ENCODE results near the gene SLIT3.

Gene SLIT3

DNA sequence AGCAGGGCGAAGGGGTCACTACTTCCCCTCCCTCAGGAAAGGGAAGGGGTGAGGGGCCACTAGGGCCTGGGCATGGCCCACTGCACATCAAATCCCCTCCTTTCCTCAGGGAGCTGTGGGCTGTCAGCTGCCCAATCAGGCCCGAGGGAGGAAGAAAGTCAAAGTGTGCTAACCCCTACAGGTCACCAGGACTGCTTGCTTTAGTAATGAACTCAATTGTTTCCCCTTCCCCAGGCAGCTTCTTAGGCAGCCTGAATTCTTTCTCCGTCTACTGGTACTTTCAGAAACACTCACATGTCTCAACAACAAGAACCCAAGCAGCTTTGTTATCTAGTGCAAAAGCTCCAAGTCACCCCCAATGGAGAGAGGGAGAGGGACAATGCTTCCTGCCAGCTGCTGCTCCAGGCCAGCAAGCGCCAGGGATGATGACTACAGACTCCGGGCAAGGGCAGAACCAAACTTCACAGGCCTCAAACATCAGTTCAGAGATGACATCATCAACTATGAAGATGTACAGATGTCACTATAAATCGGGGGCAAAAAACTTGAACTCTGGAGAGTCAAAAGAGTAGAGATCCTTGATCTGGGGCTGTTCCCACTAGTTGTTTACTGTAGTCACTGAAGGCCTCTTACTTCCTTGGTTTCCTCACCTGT is 100.7 kb downstream of the SLIT3 start:
- Histone ChIP-seq H3K9me3 (ENCODE audit: control insufficient read depth in 2 of 2, low read length in 2 of 2) (peaks cover 3 to 5% of the 10 kb centered on the region in 2 donors), H3K27me3 (ENCODE audit: control insufficient read depth in 1 of 2, insufficient read depth in 2 of 2, low read length in 2 of 2) (no peaks in the 10 kb centered on the region), H3K4me1 (ENCODE audit: control insufficient read depth, insufficient read depth, low read length) (peaks cover 4% of the 10 kb centered on the region), H3K9ac (ENCODE audit: low read length in 2 of 2) (no peak overlapping the region), H3K4me3 (ENCODE audit: low read length in 2 of 2) (no peak overlapping the region), H3K36me3 (ENCODE audit: control insufficient read depth in 2 of 2, insufficient read depth in 2 of 2, low read length in 2 of 2) (no peaks in the 10 kb centered on the region), H3K27ac (ENCODE audit: low read length) (no peak overlapping the region)

DNA sequence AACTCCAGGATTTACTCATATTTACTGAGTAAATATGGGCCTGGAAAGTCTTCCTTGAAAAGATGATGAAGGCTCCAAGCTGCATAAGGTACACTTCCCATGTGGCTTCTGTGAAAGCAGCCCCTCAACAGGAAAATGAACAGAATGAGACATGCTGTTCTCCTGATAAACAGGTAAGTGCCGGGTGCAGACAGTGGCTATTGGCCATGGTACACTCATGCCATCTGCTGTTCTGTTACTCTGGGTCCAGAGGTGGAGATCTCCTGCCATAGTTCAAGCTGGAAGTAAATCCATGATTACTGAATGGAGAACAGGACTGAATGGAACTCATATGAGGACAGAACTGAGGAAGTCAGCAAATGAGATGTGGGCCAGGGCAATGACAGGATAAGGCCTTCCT is 103.6 kb downstream of the SLIT3 start:
- H3K4me3 ChIP-seq (ENCODE audit: low read length in 2 of 2): no peak overlapping the region
- peaks cover 3 to 5% of the 10 kb centered on the region in 2 donors for H3K9me3 ChIP-seq (ENCODE audit: control insufficient read depth in 2 of 2, low read length in 2 of 2)
- no peak overlapping the region for H3K9ac ChIP-seq (ENCODE audit: low read length in 2 of 2)
- H3K27ac ChIP-seq (ENCODE audit: low read length): no peak overlapping the region
- H3K36me3 ChIP-seq (ENCODE audit: control insufficient read depth in 2 of 2, insufficient read depth in 2 of 2, low read length in 2 of 2): peaks cover 0 to 3% of the 10 kb centered on the region in 2 donors
- H3K4me1 ChIP-seq (ENCODE audit: control insufficient read depth, insufficient read depth, low read length): peaks cover 4% of the 10 kb centered on the region
- no peaks in the 10 kb centered on the region for H3K27me3 ChIP-seq (ENCODE audit: control insufficient read depth in 1 of 2, insufficient read depth in 2 of 2, low read length in 2 of 2)

DNA sequence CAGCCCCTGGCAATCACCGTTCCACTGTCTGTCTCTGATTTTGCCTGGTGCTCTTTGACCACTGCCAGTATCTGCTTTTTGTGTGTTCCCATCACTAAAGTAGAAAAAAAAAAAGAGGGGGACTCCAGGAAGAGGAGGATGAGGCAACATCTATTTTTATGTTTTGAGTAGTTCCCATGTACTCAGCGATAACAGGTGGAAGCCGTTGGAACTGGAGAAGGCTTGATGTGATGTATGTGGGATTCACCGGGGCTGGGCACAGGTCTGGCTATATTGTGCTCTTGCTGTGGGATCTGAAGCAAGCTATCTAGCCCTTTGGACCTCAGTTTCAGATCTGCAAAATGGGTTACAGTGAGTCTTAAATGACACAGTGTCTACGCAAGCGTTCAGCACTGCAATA is 104.9 kb downstream of the SLIT3 start:
- no peak overlapping the region for H3K27ac ChIP-seq (ENCODE audit: low read length)
- no peaks in the 10 kb centered on the region for H3K27me3 ChIP-seq (ENCODE audit: control insufficient read depth in 1 of 2, insufficient read depth in 2 of 2, low read length in 2 of 2)
- peaks cover 7% of the 10 kb centered on the region for H3K4me1 ChIP-seq (ENCODE audit: control insufficient read depth, insufficient read depth, low read length)
- H3K9ac ChIP-seq (ENCODE audit: low read length in 2 of 2): no peak overlapping the region
- peaks cover 0 to 3% of the 10 kb centered on the region in 2 donors for H3K36me3 ChIP-seq (ENCODE audit: control insufficient read depth in 2 of 2, insufficient read depth in 2 of 2, low read length in 2 of 2)
- H3K4me3 ChIP-seq (ENCODE audit: low read length in 2 of 2): no peak overlapping the region
- H3K9me3 ChIP-seq (ENCODE audit: control insufficient read depth in 2 of 2, low read length in 2 of 2): no peaks in the 10 kb centered on the region

DNA sequence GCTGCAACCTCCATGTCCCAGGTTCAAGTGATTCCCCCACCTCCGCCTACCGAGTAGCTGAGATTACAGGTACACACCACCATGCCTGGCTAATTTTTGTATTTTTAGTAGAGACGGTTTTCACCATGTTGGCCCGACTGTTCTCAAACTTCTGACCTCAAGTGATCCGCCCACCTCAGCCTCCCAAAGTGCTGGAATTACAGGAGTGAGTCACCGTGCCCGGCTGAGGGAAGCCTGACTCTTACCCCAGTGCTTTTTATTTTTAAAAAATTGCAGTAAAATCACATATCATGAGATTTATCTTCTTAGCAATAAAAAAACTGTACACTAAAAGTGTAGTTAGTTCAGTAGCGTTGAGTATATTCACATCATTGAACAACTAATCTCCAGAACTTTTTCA is 105.3 kb downstream of the SLIT3 start:
- peaks cover 9% of the 10 kb centered on the region for H3K4me1 ChIP-seq (ENCODE audit: control insufficient read depth, insufficient read depth, low read length)
- no peak overlapping the region for H3K9ac ChIP-seq (ENCODE audit: low read length in 2 of 2)
- peaks cover 0 to 3% of the 10 kb centered on the region in 2 donors for H3K36me3 ChIP-seq (ENCODE audit: control insufficient read depth in 2 of 2, insufficient read depth in 2 of 2, low read length in 2 of 2)
- H3K9me3 ChIP-seq (ENCODE audit: control insufficient read depth in 2 of 2, low read length in 2 of 2): no peaks in the 10 kb centered on the region
- no peaks in the 10 kb centered on the region for H3K27me3 ChIP-seq (ENCODE audit: control insufficient read depth in 1 of 2, insufficient read depth in 2 of 2, low read length in 2 of 2)
- no peak overlapping the region for H3K4me3 ChIP-seq (ENCODE audit: low read length in 2 of 2)
- no peak overlapping the region for H3K27ac ChIP-seq (ENCODE audit: low read length)

DNA sequence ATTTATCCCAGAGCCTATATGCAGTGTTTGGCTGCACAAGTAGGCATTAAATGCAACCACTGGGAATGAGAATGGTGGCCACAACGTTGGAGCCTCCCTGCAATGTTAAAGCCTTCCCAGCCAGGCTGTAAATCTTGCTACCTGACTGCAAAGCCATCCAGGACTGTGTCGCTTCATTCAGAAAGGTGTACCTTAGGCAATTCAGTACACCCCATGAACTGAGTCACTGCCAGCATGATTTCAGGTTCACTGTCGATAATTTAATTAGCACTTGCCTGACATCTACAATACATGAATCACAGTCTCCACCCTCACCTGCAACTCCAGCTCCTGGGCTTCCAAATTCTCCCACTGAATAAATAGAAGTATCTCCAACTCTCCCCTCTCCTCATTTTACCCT is 108.4 kb downstream of the SLIT3 start:
- Histone ChIP-seq H3K9me3 (ENCODE audit: control insufficient read depth in 2 of 2, low read length in 2 of 2) (no peaks in the 10 kb centered on the region), H3K36me3 (ENCODE audit: control insufficient read depth in 2 of 2, insufficient read depth in 2 of 2, low read length in 2 of 2) (peaks cover 0 to 3% of the 10 kb centered on the region in 2 donors)

DNA sequence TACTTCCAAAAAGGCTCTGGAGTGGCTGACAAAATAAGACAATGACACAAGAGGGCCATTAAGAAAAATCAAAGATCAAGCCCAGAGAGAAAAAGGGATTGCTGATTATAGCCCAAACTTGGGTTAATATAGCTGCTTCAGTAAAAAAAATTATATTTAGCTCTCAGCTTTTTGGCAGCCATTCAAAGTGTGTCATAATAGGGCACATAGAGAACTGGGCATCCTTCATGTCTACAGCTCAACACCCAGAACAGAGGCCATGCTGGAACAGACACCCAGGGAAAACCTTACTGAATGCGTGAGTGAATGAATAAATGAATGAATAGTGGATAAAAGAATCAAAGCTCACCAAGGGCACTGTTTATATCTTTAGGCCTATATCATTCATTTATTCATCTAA is 110.1 kb downstream of the SLIT3 start:
- no peaks in the 10 kb centered on the region for H3K27me3 ChIP-seq (ENCODE audit: control insufficient read depth in 1 of 2, insufficient read depth in 2 of 2, low read length in 2 of 2)
- H3K36me3 ChIP-seq (ENCODE audit: control insufficient read depth in 2 of 2, insufficient read depth in 2 of 2, low read length in 2 of 2): peaks cover 0 to 3% of the 10 kb centered on the region in 2 donors
- no peak overlapping the region for H3K9ac ChIP-seq (ENCODE audit: low read length in 2 of 2)
- H3K27ac ChIP-seq (ENCODE audit: low read length): no peak overlapping the region
- H3K4me3 ChIP-seq (ENCODE audit: low read length in 2 of 2): no peak overlapping the region
- H3K9me3 ChIP-seq (ENCODE audit: control insufficient read depth in 2 of 2, low read length in 2 of 2): no peaks in the 10 kb centered on the region
- H3K4me1 ChIP-seq (ENCODE audit: control insufficient read depth, insufficient read depth, low read length): peaks cover 5% of the 10 kb centered on the region

More for the DNA sequence above, 108.4 kb downstream of the SLIT3 start:
- peaks cover 9% of the 10 kb centered on the region for H3K4me1 ChIP-seq (ENCODE audit: control insufficient read depth, insufficient read depth, low read length)
- no peak overlapping the region for H3K4me3 ChIP-seq (ENCODE audit: low read length in 2 of 2)
- no peaks in the 10 kb centered on the region for H3K27me3 ChIP-seq (ENCODE audit: control insufficient read depth in 1 of 2, insufficient read depth in 2 of 2, low read length in 2 of 2)
- H3K9ac ChIP-seq (ENCODE audit: low read length in 2 of 2): no peak overlapping the region
- H3K27ac ChIP-seq (ENCODE audit: low read length): no peak overlapping the region

DNA sequence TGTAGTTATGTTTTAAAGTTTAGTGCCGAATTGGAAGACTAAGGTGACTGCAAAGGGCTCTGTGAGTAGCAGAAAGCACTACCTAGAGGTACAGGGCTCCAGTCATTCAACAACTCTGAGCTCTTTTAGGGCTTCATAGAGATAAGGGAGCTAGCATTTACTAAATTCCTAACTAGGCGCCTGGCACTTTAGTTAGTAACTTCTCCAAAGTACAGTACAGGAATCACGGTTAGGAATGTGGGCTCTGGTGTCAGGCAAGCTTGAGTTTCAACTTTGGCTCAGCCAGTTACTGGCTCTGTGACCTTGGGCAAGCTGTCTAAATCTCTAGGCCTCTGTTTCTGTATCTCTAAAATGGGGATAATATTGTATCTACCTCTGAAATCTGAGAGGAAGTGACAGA is 115.3 kb downstream of the SLIT3 start:
- Histone ChIP-seq H3K27me3 (ENCODE audit: control insufficient read depth in 1 of 2, insufficient read depth in 2 of 2, low read length in 2 of 2) (no peaks in the 10 kb centered on the region), H3K4me3 (ENCODE audit: low read length in 2 of 2) (no peak overlapping the region), H3K9me3 (ENCODE audit: control insufficient read depth in 2 of 2, low read length in 2 of 2) (no peaks in the 10 kb centered on the region)

DNA sequence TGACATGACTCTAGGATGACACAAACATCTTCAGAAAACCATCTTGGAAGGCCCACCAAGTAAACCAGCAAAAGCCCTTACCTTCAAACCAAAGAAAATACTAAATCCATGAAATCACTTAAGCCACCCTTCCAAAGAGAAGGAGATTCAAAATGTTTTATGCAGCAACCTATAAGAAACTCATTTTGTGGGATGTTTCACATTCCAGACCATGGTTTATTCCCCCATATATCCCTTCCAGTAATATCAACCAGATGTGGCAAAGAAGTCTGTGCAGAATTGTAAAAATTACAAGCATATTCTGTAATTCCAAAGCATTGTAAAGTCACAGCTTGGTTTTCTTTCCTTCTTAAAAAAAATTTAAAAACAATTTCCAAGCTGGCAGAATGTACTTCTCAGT is 117.4 kb downstream of the SLIT3 start:
- Histone ChIP-seq H3K27ac (ENCODE audit: low read length) (no peak overlapping the region), H3K9ac (ENCODE audit: low read length in 2 of 2) (no peak overlapping the region), H3K4me3 (ENCODE audit: low read length in 2 of 2) (no peak overlapping the region), H3K4me1 (ENCODE audit: control insufficient read depth, insufficient read depth, low read length) (no peaks in the 10 kb centered on the region), H3K9me3 (ENCODE audit: control insufficient read depth in 2 of 2, low read length in 2 of 2) (no peaks in the 10 kb centered on the region), H3K27me3 (ENCODE audit: control insufficient read depth in 1 of 2, insufficient read depth in 2 of 2, low read length in 2 of 2) (no peaks in the 10 kb centered on the region), H3K36me3 (ENCODE audit: control insufficient read depth in 2 of 2, insufficient read depth in 2 of 2, low read length in 2 of 2) (no peaks in the 10 kb centered on the region)

More for the DNA sequence above, 115.3 kb downstream of the SLIT3 start:
- no peaks in the 10 kb centered on the region for H3K4me1 ChIP-seq (ENCODE audit: control insufficient read depth, insufficient read depth, low read length)
- no peak overlapping the region for H3K27ac ChIP-seq (ENCODE audit: low read length)
- H3K9ac ChIP-seq (ENCODE audit: low read length in 2 of 2): no peak overlapping the region
- no peaks in the 10 kb centered on the region for H3K36me3 ChIP-seq (ENCODE audit: control insufficient read depth in 2 of 2, insufficient read depth in 2 of 2, low read length in 2 of 2)

DNA sequence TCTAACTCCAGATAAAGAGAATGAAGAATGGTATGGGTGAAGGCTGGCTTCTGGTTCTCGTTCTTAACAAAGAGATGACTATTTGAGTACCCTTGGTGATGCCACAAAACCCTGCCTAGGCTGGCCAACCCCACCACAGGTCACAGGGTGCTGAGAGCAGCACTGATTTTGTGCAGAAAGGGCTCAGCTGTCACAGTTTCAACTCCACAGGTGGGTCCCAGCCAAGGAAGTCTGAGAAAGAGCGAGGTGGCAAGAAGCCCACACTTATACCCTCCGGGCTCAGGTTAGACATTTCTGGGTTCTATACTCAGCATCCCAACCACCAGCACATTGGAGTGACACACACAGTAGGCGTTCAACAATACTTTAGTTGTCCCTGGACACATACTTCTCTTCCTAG is 118.1 kb downstream of the SLIT3 start:
- H3K4me1 ChIP-seq (ENCODE audit: control insufficient read depth, insufficient read depth, low read length): no peaks in the 10 kb centered on the region
- H3K27ac ChIP-seq (ENCODE audit: low read length): no peak overlapping the region
- H3K4me3 ChIP-seq (ENCODE audit: low read length in 2 of 2): no peak overlapping the region

DNA sequence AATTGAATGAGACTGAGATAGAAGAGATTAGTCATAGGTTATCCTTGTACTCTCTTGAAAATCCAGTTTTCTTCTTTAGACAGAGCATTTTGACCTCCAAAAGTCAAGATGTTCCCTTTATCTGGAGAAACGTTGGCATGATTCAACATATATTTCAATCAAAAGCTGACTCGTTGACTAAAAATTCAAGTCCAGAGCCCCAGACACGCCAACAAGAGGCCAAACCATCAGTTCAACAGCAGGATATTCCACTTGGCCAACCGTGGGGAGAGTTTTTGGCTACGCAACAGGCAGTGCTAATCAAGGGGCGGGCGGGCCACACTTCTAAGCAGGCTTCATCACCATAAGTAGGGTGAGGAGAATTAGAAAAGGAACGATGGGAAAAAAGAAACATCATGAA is 119.1 kb downstream of the SLIT3 start:
- Histone ChIP-seq H3K27ac (ENCODE audit: low read length) (no peak overlapping the region), H3K36me3 (ENCODE audit: control insufficient read depth in 2 of 2, insufficient read depth in 2 of 2, low read length in 2 of 2) (no peaks in the 10 kb centered on the region), H3K9me3 (ENCODE audit: control insufficient read depth in 2 of 2, low read length in 2 of 2) (no peaks in the 10 kb centered on the region), H3K27me3 (ENCODE audit: control insufficient read depth in 1 of 2, insufficient read depth in 2 of 2, low read length in 2 of 2) (no peaks in the 10 kb centered on the region), H3K4me1 (ENCODE audit: control insufficient read depth, insufficient read depth, low read length) (no peaks in the 10 kb centered on the region), H3K9ac (ENCODE audit: low read length in 2 of 2) (no peak overlapping the region), H3K4me3 (ENCODE audit: low read length in 2 of 2) (no peak overlapping the region)

More for the DNA sequence above, 118.1 kb downstream of the SLIT3 start:
- Histone ChIP-seq H3K9ac (ENCODE audit: low read length in 2 of 2) (no peak overlapping the region), H3K27me3 (ENCODE audit: control insufficient read depth in 1 of 2, insufficient read depth in 2 of 2, low read length in 2 of 2) (no peaks in the 10 kb centered on the region), H3K9me3 (ENCODE audit: control insufficient read depth in 2 of 2, low read length in 2 of 2) (no peaks in the 10 kb centered on the region), H3K36me3 (ENCODE audit: control insufficient read depth in 2 of 2, insufficient read depth in 2 of 2, low read length in 2 of 2) (no peaks in the 10 kb centered on the region)

DNA sequence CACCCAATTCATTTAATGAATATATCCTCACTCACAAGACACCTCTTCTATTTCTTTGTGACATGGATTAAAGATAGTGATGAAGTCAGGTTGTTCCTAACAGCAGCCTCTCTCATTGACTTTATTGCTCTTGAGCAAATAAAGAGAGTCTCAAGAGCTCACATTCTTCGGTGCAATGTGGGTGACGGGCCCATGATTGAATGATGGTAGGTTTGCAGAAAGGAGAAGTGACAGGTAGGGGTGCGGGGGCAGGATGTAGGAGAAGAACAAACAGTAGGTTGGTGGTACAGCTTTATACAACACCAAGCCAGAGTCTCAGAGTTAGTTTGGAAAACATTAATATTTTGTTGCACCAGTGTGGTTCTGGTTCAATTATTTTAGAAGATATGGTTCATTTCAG is 122.2 kb downstream of the SLIT3 start:
- Histone ChIP-seq H3K9me3 (ENCODE audit: control insufficient read depth in 2 of 2, low read length in 2 of 2) (no peaks in the 10 kb centered on the region), H3K4me3 (ENCODE audit: low read length in 2 of 2) (no peak overlapping the region), H3K27ac (ENCODE audit: low read length) (no peak overlapping the region), H3K4me1 (ENCODE audit: control insufficient read depth, insufficient read depth, low read length) (no peaks in the 10 kb centered on the region), H3K9ac (ENCODE audit: low read length in 2 of 2) (no peak overlapping the region), H3K27me3 (ENCODE audit: control insufficient read depth in 1 of 2, insufficient read depth in 2 of 2, low read length in 2 of 2) (no peaks in the 10 kb centered on the region), H3K36me3 (ENCODE audit: control insufficient read depth in 2 of 2, insufficient read depth in 2 of 2, low read length in 2 of 2) (no peaks in the 10 kb centered on the region)

Measured in stomach smooth muscle (tissue), 2 donors.